ENCODE measurements around the gene DDX5.
"Not testable (repeated sequence)": the region's sequence is repeated elsewhere in the genome, so short reads cannot be mapped to it uniquely, and the experiment has no call there.

Gene DDX5

GRCh38 chr17:64491034-64491860 lies 14.8 kb downstream of the DDX5 start:
- no peak for DNase-seq

- no peak for DNase-seq
Measured at GRCh38 chr17:64488301-64488700, 17.8 kb downstream of the DDX5 start.

GRCh38 chr17:64484380-64484779 lies 21.7 kb downstream of the DDX5 start:
- DNase-seq = no peak

DNA sequence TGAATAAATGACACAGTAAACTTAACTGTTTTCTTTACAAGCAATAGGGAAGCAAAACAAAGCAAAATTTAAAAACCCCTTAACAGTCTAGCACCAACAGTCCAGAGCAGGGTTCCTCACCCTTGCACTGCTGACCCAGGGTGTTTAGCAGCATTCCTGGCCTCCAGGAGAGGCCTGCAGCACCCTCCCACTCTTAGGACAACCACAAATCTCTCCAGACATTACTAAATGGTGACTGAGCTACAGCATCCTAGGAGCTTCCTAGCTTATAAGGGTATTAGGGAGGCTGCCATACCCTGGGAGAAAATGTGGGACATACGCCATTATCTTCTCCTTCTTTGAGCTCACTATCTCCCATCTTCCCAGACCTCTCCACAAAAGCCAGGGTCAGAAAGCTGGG lies 25.1 kb downstream of the DDX5 start:
- no peak for DNase-seq

DNA sequence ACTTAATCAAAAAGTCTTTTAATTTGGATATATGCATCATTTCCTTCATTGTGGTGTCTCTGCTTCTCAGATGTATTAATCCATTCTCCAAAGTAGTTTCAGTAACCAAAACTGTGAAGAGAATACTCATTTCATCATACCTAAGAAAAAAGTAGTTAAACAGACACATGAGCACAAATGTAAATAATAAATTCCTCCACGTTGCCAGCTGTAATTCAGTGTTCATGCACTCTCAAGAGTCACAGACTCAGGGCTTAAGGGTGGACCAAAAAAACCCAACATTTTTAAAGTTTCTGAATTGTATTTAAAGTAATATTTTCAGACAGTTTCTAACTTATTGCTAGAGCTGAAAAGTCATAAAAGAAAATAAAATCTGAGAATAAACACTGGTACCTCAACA lies 28.2 kb downstream of the DDX5 start:
- DNase-seq = no peak

- DNase-seq = no peak
Measured at GRCh38 chr17:64472564-64472963, 33.5 kb downstream of the DDX5 start.

- DNase-seq = no peak
Measured at GRCh38 chr17:64471440-64471839, 34.6 kb downstream of the DDX5 start.

DNA sequence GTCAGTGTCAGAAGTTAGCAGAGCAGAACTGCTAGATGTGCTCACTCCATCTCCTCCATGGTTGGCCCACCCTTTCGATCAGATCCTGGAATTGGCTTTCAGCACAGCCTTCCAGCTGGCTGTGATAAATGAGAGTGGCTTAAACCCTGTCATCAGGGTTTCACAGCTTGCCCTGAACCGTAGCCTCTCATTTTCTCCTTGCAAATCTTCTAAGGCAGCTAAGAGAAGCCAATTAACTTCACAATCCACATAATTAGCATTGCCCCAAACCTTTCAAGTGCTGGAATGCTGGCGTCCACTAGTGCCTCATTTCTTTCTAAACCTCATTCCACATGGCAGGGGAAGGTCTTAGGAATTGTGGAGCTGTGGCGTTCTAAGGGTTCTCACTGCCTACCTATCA lies 35.5 kb downstream of the DDX5 start:
- DNase-seq = no peak

DNA sequence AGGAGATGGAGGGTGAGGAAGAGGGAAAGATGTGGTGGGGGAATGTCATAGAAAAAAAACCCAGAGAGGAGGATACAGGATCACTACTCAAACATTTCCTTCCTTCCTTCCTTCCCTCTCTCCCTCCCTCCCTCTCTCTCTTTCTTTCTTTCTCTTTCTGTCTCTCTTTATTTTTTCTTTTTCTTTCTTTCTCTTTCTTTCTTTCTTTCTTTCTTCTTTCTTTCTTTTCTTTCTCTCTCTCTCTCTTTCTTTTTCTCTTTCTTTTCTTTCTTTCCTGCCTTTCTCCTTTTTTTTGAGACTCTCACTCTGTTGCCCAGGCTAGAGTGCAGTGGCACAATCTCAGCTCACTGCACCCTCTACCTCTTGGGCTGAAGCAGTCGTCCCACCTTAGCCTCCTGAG lies 39.3 kb downstream of the DDX5 start:
- DNase-seq = not testable (repeated sequence)

- no peak for DNase-seq
Measured at GRCh38 chr17:64466019-64466735, 39.9 kb downstream of the DDX5 start.

DNA sequence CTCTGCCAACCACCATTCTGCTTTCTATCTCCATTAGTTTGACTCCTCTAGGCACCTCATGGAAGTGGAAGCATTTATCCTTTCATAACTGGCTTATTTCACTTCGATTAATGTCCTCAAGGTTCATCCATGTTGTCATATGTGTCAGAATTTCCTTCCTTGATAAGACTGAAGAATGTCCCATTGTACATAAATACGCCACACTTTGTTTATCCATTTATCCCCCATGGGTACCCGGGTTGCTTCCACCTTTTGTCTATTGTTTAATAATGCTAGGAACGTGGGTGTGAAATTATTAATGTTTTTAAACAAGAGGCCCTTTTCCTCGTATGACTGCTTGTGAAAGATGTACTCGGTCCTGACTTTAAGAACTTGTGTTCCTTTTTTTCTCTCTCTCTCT lies 44.3 kb downstream of the DDX5 start:
- DNase-seq = no peak

DNA sequence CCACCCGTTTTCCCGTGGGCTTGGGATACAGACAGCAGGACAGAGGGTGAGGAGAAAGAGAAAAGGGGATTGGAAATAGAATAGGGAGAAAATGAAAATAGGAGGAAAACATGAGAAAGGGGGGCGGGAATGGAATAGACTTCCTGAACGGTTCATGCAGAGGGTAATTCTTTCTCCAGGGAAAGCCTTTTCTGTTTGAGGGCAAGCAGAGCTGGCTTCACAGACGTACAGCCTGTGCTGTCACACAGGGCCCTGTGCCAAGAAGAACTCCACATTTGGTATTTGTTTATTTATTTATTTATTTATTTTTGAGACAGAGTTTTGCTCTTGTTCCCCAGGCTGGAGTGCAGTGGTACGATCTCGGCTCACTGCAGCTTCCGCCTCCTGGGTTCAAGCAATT lies 45.1 kb downstream of the DDX5 start:
- DNase-seq = no peak

- not testable (repeated sequence) for DNase-seq
Measured at GRCh38 chr17:64459818-64460217, 46.3 kb downstream of the DDX5 start.

GRCh38 chr17:64459284-64459747 lies 46.8 kb downstream of the DDX5 start:
- no peak for DNase-seq

DNA sequence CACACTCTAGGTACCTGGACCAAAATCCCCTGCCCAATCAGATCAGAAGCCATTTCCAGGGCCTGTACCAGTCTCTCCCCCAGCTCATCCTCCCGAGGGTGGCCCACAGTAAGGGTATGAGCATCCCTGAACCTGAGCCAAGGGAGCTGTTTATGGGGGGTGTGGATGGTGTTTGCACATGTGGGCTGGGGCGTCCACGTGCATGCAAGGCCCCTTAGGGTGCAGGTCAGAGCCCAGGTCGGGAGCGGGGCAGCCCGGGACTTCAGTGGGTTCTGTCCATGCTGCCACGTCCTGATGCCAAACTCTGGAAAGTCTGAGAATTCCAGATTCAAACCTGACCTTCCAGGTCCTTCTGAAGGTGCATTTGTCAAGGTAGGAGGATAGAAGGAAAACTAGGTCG lies 47.3 kb downstream of the DDX5 start:
- DNase-seq = no peak

GRCh38 chr17:64457156-64457555 lies 48.9 kb downstream of the DDX5 start:
- DNase-seq = no peak

DNA sequence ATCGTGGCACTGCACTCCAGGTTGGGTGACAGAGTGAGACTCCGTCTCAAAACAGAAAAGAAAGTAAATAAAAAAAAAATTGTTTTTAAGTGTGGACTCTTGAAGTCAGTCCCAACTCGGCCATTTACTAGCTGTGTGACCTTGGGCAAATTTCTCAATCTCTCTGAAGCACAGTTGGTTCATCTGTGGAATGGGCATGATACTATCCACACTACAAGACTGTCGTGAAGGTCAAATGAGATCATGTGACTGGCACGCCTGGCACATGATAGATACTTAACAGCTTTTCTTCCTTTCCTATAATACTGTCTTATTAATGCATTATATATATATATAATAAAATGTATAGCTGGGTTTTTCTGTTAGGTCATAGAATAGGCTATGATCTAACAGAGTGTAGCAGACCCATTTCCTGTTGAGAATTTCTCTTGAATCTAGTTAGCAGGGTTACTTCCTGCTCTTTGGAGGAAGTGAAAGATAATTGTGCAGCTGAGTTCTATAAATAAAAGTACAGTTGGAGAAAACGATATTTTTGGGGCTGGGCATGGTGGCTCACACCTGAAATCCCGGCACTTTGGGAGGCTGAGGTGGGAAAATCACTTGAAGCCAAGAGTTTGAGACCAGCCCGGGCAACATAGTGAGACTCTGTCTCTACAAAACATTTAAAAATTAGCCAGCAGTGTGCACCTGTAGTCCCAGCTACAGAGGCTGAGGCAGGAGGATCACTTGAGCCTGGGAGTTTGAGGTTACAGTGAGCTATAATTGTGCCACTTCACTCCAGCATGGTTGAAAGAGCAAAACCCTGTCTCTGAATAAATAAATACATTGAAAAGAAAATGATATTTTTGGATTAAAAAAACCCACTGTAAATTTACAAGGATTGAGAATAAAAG lies 49.9 kb downstream of the DDX5 start:
- no peak for DNase-seq

DNA sequence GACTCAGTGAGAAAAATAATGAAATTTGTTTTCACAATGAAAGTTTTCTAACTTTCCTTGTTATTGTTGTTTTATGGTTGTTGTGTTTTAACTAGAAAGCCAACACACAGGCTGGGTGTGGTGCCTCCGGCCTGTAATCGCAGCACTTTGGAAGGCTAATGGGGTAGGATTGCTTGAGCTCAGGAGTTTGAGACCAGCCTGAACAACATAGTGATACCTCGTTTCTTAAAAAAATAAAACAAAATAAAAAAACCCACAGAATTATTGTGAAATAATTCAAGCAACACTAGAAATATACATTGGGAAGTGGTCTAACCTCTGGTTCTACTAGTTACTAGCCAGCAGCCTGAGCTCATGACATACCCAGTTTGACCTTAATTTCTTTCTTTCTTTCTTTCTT lies 56.5 kb downstream of the DDX5 start:
- no peak for DNase-seq

DNA sequence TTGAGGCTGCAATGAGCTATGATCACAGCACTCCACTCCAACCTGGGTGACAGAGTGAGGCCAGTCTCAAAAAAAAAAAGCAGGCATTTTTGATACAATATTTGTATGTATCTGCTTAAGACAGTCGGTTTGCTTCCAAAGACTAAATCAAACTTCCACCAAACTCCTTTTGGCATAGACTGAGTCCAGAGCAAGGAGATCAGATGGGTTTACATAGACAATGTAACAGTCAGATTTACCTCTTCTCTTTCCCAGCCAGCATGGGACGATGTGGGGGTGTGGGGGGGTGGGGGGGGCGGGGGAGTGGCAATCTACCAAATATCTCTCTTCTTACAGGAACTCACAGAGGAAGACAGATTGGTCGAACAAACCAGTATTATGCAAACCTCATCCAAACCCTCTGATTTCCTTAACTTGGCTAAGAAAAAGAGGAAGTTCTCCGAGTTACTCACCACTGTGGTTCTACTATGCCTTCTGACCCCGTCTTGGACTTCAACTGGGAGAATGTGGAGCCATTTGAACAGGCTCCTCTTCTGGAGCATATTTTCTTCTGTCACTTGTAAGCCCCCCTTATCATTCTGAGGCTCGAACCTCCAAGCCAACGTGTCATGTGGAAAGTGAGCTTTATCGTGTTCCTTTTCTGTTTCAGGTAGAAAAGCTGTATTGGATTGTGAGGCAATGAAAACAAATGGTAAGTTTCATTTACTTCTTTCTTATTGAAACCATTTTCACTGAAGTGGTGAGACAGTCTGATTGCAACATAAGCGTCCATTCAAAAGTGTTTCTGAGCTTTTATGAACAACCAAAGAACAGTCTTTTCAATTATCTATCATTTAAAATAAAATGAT lies 57.2 kb downstream of the DDX5 start, which contains the start of gene MILR1:
Gene MILR1 (plus strand): TSS at position 451 of the 848 bp plus-strand sequence. CDS start 54 bp downstream, at position 505.
- no peak for DNase-seq

Measured in activated gamma-delta T cell (primary cell).